Fibroblast of the aortic adventitia (primary cell): ENCODE data around the gene EHBP1L1. TPM values are rescaled to one million over a fixed set of nuclear protein-coding genes. Genes with fewer than 3 reads are reported as not detected.

ENCODE experiments used
- DNase-seq: peaks from one replicate; pipeline ENCODE4 v3.0.0-alpha.2; 2010; ENCODE audit warnings: low read depth
- H3K4me3 ChIP-seq: 2 replicates; pipeline ENCODE4 v1.5.1; 2011; ENCODE audit warnings: low read depth, mild to moderate bottlenecking, control low read depth, low read length, moderate library complexity
- total RNA-seq: library from RNA; depleted of rRNA; stranded (reverse); fragments of >200 nt; gene quantifications from 2 replicates; pipeline ENCODE4 v1.2.3, GENCODE V29; 2012; ENCODE audit warnings: low replicate concordance
- TF ChIP-seq, protein P1 (sequence below): IDR thresholded peaks from 2 replicates; pipeline ENCODE4 v1.5.1; 2011; ENCODE audit warnings: mild to moderate bottlenecking, low read length, control low read depth, inconsistent platforms; ENCODE audit not compliant: insufficient read depth

EHBP1L1 gene
- total RNA-seq, 1 donor = 52.2 TPM

DNA sequence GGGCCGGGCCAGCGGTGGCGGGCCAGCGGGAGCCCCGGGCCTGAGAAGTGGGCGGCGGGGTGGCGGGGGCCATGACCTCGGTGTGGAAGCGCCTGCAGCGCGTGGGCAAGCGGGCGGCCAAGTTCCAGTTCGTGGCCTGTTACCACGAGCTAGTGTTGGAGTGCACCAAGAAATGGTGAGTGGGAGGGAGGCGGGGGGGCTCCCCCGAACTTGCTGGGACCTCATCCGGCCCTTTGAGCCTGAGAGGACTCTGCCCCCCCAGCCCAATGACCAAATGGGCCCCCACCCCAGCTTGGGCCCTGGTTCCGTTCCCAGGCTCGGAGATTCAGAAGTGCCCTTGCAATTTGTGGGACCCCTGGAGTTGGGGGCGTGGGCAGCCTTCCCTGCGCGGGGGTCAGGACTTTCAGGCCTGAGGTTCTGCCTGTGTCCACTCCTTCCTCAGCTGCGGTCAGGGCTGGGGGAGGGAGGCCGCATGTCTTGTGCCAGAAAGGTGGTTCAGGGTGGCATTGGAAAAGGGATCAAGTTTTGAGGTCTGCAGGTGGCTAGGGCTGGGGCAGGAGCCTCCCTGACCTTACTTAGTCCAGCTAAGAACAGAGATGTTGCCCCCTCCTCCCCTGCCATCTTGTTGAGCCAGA lies 496 bp downstream of the EHBP1L1 start:
- H3K4me3 ChIP-seq = peak overlapping the region; percentile 81
- TF ChIP-seq, protein P1, sequence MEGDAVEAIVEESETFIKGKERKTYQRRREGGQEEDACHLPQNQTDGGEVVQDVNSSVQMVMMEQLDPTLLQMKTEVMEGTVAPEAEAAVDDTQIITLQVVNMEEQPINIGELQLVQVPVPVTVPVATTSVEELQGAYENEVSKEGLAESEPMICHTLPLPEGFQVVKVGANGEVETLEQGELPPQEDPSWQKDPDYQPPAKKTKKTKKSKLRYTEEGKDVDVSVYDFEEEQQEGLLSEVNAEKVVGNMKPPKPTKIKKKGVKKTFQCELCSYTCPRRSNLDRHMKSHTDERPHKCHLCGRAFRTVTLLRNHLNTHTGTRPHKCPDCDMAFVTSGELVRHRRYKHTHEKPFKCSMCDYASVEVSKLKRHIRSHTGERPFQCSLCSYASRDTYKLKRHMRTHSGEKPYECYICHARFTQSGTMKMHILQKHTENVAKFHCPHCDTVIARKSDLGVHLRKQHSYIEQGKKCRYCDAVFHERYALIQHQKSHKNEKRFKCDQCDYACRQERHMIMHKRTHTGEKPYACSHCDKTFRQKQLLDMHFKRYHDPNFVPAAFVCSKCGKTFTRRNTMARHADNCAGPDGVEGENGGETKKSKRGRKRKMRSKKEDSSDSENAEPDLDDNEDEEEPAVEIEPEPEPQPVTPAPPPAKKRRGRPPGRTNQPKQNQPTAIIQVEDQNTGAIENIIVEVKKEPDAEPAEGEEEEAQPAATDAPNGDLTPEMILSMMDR = no peak
- DNase-seq = no peak

DNA sequence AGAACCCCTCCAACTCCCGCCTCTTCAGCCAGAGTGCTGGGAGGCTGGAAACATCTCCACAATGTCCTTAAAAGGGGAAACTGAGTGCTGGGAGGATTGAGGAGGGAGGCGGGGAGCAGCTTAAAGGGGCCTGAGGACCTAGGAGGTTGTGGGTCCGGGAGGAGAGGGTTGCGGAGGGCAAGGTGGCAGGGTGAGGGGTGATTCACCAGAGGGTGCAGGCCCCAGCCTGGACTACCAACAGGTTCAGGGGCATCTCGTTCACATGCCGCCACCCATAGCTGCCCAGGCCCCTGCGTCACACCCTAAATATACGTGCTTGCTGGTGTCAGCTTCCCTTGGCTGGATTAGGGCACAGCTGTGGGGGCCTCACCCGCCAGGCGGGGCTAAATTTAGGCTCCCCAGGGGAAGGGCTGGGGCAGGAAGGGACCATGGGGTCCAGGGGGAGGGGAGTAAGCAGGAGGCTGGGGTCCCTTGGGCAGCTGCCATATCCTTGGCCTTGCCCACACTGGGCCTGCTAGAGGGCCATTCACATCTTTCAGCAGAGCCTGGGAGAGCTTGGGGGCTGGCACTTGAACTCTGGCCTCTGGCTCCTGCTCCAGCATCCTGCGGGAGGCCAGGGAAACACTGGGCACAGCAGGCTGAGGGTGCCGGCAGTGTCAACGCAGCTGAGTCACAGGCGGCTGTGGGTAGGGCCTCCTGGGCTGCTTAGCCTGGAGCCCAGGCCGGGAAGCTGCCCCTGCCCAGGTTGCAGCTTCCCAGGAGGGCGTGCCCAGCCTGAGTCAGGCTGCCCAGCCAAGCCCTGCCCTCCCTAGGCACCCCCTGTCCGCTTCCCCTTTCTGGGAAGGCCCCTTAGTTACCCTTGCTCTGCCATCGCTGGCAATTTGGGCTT lies 1.3 kb downstream of the EHBP1L1 start:
- TF ChIP-seq, protein P1 = no peak
- H3K4me3 ChIP-seq = peak overlapping the region; percentile 81
- DNase-seq = peak; percentile 59

DNA sequence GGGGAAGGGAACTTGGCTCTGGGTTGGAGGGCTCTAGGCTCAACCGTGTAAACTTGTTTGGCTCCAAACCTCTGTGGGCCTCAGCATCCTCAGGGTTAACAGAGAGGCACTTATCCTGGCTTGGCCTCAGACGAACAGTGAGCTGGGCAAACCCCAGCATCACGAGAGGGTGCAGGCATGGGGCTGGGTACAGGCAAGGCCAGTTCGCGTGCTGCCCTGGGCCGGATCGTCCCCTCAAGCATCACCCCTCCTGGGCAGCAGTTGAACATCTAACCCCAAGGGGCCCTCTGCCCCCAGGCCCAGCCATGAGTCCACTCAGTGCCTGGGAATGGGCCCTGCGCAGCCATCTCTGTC lies 1.9 kb downstream of the EHBP1L1 start:
- H3K4me3 ChIP-seq = peak overlapping the region; percentile 81
- TF ChIP-seq, protein P1 = no peak
- DNase-seq = no peak

DNA sequence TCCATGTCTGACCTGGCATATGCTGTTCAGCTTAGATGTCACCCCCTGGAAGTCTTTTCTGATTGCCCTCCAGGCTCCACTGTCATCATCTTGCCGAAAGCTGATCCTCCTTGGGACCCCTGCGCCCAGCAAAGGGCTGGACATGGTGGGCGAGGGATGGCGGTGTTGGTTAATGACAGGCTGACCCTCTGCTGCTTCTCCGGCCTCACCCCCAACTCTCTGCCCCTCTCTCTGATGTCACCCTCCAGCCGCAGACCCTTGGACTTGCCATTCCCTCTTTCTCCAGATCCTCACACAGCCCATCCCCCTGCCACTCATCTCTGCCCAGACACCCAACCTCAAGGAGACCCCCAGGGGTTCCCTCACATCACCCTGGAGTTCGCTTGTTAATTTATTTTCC lies 2.3 kb downstream of the EHBP1L1 start:
- TF ChIP-seq, protein P1 = no peak
- H3K4me3 ChIP-seq = peak overlapping the region; percentile 81

DNA sequence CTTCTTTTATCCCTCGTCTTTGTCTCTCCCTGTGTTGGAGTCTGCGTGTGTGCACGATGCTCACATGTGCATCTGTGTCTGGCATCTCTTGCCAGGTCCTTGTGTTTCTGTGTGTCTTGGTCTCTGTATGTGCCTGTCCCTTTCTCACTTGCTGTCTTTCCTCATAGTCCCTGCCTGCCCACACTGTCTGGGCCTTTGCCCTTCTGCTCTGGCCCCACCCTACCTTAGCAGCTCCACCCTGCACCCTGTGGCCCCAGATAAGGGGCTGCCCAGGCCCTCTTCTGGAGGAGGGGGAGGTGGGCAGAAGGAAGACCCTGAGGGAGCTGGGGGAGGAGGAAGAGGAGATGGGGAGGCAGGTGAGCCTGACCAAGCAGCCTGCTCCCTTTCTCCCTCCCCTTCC lies 2.8 kb downstream of the EHBP1L1 start:
- no peak overlapping the region for H3K4me3 ChIP-seq
- TF ChIP-seq, protein P1 = no peak
- DNase-seq = no peak

More for the DNA sequence above, 2.3 kb downstream of the EHBP1L1 start:
- DNase-seq = no peak

DNA sequence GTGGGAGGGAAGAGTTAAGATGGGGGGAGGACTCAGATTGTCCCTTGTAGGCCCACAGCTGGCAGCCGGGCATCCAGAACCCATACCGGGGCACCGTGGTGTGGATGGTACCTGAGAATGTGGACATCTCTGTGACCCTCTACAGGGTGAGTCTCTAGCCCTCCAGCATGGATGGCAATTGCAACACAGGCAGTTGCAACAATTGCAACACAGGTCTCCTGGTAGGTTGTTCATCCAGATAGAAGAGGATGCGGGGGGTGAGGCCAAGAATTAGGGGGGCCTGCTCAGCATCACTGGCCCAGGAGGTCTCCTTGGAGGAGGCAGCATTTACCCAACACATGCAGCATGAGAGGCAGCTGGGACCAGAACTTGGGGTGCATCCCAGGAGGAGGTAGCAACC lies 3.4 kb downstream of the EHBP1L1 start:
- DNase-seq = no peak

More for the DNA sequence above, 3.4 kb downstream of the EHBP1L1 start:
- TF ChIP-seq, protein P1 = no peak
- no peak overlapping the region for H3K4me3 ChIP-seq
